DMS153 treated with DMSO at 0.1 percent for 48 hours (cell line): ENCODE data around the gene SELENOO.
A peak's percentile ranks its signal among the peaks of the same experiment; 100 is the strongest.
"Not testable (repeated sequence)": the region's sequence is repeated elsewhere in the genome, so short reads cannot be mapped to it uniquely, and the experiment has no call there.

Source experiments
- DNase-seq: peaks from one replicate; lab custom pipeline; 2025; ENCODE audit not compliant: unreplicated experiment; lab: John Stamatoyannopoulos, UW

Gene SELENOO

GRCh38 chr22:50198624-50199017 is 2.2 kb upstream of the SELENOO start:
- no peak for DNase-seq

DNA sequence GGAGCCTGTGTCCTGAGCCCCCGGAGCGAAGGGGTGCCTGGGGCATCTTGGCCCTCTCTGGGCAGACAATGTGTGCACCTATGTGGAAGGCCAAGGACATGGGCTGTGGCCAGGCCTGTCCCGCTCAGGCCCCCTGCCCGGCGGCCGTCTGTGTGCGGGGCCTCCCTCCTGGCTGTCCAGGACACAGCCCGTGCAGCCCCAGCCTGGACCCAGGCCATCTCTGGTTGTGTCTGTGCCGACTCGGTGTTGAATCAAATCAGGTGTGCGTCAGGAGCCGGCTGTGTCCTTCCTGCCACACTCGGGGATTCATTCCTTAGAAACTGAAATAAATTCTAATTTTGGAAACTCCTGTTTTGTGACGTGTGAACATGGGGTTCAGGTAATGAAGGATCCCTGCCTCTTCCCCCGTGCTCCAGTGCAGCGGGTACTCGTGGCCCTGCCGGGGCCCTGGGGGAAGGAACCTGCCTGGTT is 1.5 kb upstream of the SELENOO start:
- DNase-seq: no peak

GRCh38 chr22:50199829-50200460 is 866 bp upstream of the SELENOO start:
- no peak for DNase-seq

- DNase-seq: no peak
Measured at GRCh38 chr22:50201191-50202129, 649 bp downstream of the SELENOO start.

DNA sequence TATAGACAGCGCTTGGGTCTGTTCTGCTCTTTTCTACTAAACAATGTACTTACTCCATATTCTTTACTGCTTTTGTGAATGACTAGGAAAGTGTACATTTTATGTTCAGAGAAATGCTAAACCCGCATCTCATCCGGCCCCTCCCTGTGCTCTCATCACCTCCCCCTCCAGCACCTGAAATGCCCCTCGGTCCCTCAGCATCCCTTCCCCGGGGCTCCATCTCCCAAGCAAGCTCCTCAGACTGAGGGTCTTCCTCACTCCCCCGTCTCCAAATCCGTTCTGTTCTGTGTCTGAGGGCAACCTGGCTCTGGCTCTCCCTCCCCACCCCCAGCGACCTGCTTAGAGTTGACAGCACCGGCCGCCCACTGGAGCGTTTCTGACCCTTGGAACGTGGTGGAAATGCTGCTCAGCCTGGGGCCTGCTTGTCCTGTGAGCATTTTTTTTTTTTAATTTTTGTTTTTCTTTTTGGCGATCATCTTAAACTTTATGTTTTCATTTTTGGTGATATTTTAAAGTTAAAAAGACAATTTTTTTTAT is 1.4 kb downstream of the SELENOO start:
- no peak for DNase-seq

DNA sequence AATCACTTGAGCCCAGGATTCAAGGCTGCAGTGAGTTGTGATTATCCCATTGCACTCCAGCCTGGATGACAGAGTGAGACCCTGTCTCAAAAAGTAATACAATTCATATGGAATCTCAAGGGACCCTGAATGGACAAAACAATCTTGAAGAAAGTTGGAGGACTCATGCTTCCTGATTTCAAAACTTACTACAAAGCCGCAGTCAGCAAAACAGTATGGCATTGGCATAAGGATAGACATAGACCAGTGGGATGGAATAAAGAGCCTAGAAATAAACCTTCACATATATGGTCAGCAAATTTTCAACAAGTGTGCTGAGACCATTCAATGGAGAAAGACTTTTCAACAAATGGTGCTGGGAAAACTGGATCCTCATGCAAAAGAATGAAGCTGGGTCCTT is 2.5 kb downstream of the SELENOO start:
- DNase-seq: no peak

DNA sequence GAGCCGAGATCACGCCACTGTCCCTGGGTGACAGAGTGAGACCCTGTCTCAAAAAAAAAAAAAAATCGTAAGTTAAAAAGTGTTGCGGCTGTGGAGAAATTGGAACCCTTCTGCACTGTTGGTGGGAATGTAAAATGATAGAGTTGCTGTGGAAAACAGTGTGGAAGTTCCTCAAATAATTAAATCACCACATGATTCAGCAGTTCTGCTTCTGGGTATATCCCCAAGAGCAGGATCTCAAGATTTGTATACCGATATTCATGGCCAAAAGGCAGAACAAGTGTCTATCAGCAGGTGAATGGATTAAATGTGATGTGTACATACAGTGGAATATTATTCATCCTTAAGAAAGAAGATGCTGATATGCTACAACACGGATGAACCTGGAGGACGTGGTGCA is 3.8 kb downstream of the SELENOO start:
- DNase-seq: no peak

DNA sequence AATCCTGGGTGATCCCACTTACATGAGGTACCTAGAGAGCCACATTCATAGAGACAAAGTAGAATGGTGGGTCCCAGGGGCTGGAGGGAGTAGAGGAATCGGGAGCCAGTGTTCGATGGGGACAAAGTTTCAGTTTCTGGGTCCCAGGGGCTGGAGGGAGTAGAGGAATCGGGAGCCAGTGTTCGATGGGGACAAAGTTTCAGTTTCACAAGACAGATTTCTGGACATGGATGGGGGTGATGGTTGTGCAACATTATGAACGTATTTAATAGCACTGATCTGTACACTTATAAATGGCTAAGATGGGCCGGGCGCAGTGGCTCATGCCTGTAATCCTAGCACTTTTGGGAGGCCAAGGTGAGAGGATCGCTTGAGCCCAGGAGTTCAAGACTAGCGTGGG is 4.2 kb downstream of the SELENOO start:
- not testable (repeated sequence) for DNase-seq

- no peak for DNase-seq
Measured at GRCh38 chr22:50205781-50206569, 5.2 kb downstream of the SELENOO start.

DNA sequence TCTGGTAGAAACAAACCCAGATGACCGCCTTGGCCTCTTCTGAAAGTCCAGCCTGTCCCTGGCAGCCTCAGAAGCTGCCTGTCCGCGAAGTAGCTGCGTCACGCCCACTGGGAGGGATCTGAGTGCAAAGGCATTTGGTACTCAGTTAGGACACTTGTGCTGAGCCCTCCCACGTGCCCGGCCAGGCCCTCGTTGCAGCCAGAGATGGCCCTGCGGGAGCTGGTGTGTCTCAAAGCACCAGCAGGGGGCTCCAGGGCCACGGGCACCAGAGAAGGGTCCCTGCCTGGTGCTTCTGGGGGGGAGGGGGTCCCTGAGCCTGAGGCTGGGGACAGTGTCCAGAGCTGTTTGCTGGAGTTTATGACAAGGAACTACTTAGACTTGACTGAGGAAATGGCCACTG is 5.8 kb downstream of the SELENOO start:
- no peak for DNase-seq

- DNase-seq: no peak
Measured at GRCh38 chr22:50207383-50208140, 6.8 kb downstream of the SELENOO start.

- no peak for DNase-seq
Measured at GRCh38 chr22:50208430-50208938, 7.7 kb downstream of the SELENOO start.

- no peak for DNase-seq
Measured at GRCh38 chr22:50208939-50209892, 8.4 kb downstream of the SELENOO start.

DNA sequence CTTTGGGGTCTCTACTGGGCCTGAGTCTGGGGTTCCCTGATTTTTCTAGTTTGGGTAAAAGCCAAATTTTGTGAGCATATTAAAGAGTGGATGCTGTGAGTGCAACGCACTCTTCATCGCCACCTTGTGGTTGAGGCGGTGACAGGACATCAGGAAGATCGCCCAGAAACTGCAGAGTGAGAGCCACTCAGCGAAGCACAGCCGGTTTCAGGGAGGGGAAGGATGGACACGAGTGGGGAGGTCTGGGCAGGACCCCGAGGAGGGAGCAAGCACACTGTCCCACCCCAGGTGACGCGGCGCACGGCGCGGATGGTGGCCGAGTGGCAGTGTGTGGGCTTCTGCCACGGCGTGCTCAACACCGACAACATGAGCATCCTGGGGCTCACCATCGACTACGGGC is 9.1 kb downstream of the SELENOO start:
- peak; percentile 21 for DNase-seq

DNA sequence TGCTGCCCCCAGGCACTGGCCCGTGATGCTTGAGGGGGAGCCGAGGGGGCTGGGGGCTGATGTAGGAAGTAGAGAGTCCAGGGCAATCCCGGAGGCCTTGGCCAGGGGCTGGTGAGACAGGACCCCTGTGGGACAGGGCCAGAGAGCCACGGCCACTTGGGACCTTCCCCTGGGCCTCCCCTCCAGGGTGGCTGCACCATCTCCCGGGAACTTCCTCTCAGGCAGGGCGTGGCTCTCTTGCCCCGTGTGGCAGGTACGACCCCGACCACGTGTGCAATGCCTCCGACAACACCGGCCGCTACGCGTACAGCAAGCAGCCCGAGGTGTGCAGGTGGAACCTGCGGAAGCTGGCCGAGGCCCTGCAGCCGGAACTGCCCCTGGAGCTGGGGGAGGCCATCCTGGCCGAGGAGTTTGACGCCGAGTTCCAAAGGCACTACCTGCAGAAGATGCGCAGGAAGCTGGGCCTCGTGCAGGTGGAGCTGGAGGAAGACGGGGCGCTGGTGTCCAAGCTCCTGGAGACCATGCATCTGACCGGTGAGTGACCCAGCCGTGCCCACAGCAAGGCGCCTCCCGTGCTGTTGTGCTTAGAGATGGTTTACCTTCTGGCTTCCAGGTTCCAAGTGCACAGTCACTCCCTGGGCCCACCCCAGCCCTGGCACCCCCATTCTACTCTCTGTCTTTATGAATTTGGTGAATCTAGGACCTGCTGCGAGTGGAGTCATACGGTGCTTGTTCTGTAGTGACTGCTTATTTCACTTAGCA is 9.7 kb downstream of the SELENOO start:
- DNase-seq: no peak

GRCh38 chr22:50211147-50211546 is 10.3 kb downstream of the SELENOO start:
- no peak for DNase-seq

DNA sequence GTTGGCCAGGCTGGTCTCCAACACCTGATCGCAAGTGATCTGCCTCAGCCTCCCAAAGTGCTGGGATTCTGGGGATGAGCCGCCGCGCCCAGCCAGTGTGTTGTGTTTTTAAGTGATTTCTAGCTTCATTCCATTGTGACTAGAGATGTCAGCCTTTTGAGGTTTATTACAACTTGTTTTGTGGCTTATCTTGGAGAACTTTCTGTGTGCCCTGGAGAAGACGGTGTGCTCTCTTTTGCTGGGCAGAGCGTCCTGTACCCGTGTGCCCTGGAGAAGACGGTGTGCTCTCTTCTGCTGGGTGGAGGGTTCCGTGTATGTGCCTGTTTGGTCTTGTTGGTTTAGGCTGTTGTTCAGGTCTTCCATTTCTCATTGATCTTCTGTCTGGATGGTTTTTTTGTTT is 12.5 kb downstream of the SELENOO start:
- no peak for DNase-seq

- no peak for DNase-seq
Measured at GRCh38 chr22:50215297-50216054, 14.7 kb downstream of the SELENOO start.
